H1 (cell line): ENCODE measurements around the gene ASXL1. TPM values are rescaled to one million over a fixed set of nuclear protein-coding genes. Genes with fewer than 3 reads are reported as not detected.

Experiments
- CTCF ChIA-PET: fragments of 300-600 bp; sonication (Branson Sonifier 250); formaldehyde crosslinking; loops from one replicate; lab custom pipeline; 2021; ENCODE audit not compliant: partially characterized antibody; lab: Charles Lee
- POLR2A ChIA-PET: fragments of 300-600 bp; sonication (Branson Sonifier 250); formaldehyde crosslinking; loops from one replicate; lab custom pipeline; 2021; ENCODE audit warnings: inconsistent platforms; ENCODE audit not compliant: partially characterized antibody; lab: Charles Lee
- DNase-seq, 2 experiments: peaks; one replicate each; pipeline versions ENCODE4 v3.0.0 to v3.0.0-alpha.2; 2010 to 2022; ENCODE audit warnings: low spot score in 2 of 2, low read depth in 1 of 2, mixed read lengths in 1 of 2
- FAIRE-seq: peaks from 2 replicates; lab custom pipeline; 2011; peaks lifted over from hg19 to GRCh38; lab: Jason Lieb, UNC
- H2AFZ ChIP-seq: 2 replicates; pipeline ENCODE4 v1.8.1; 2012; ENCODE audit warnings: low read length, inconsistent platforms
- H2AK5ac ChIP-seq: 2 replicates; pipeline ENCODE4 v1.6.1; 2013; ENCODE audit warnings: low read depth, low read length
- H2BK120ac ChIP-seq: replicated peaks from 2 replicates; pipeline ENCODE3; 2013; ENCODE audit warnings: low read depth, low read length, inconsistent platforms
- H2BK12ac ChIP-seq: 2 replicates; pipeline ENCODE4 v1.6.1; 2013; ENCODE audit warnings: low read depth, low read length
- H2BK15ac ChIP-seq: 2 replicates; pipeline ENCODE4 v1.6.1; 2013; ENCODE audit warnings: low read length
- H2BK20ac ChIP-seq: 2 replicates; pipeline ENCODE4 v1.6.1; 2013; ENCODE audit warnings: low read length
- H2BK5ac ChIP-seq: 2 replicates; pipeline ENCODE4 v1.6.1; 2013; ENCODE audit warnings: low read depth, low read length
- H3K14ac ChIP-seq: 2 replicates; pipeline ENCODE4 v1.6.1; 2013; ENCODE audit warnings: inconsistent platforms; ENCODE audit not compliant: insufficient read length
- H3K18ac ChIP-seq: 2 replicates; pipeline ENCODE4 v1.6.1; 2013; ENCODE audit warnings: low read length; ENCODE audit errors: extremely low read depth
- H3K23ac ChIP-seq: 2 replicates; pipeline ENCODE4 v1.6.1; 2013; ENCODE audit warnings: inconsistent platforms; ENCODE audit not compliant: insufficient read length
- H3K23me2 ChIP-seq: 2 replicates; pipeline ENCODE4 v1.6.1; 2013; ENCODE audit warnings: low read depth, low read length
- H3K27ac ChIP-seq: 2 replicates; pipeline ENCODE4 v1.6.1; 2011; ENCODE audit warnings: low read depth, low read length, inconsistent platforms
- H3K27me3 ChIP-seq, 4 experiments: replicated peaks in 1 of 4; 1 replicate in 1 of 4; 2 replicates in 3 of 4; pipeline versions ENCODE4 v1.6.1 to v1.8.1; 2011 to 2013; ENCODE audit warnings: low read length in 3 of 4, mild to moderate bottlenecking in 3 of 4, inconsistent platforms in 2 of 4, mixed read lengths in 2 of 4, moderate library complexity in 1 of 4; ENCODE audit not compliant: control insufficient read depth in 3 of 4, insufficient read depth in 3 of 4; ENCODE audit errors: extremely low read depth in 1 of 4
- H3K36me3 ChIP-seq, 4 experiments: 2 replicates each; pipeline versions ENCODE4 v1.6.1 to v1.8.1; 2011 to 2013; ENCODE audit warnings: mild to moderate bottlenecking in 4 of 4, low read length in 3 of 4, moderate library complexity in 2 of 4, control low read depth in 1 of 4, inconsistent platforms in 1 of 4; ENCODE audit not compliant: insufficient read depth in 4 of 4, control insufficient read depth in 2 of 4
- H3K4ac ChIP-seq: replicated peaks from 2 replicates; pipeline ENCODE3; 2013; ENCODE audit warnings: low read length, low read depth, mixed read lengths, inconsistent platforms; ENCODE audit not compliant: insufficient read length
- H3K4me1 ChIP-seq, 4 experiments: replicated peaks in 1 of 4; 1 replicate in 1 of 4; 2 replicates in 3 of 4; pipeline versions ENCODE4 v1.6.1 to v1.8.1; 2011 to 2013; ENCODE audit warnings: low read length in 3 of 4, inconsistent platforms in 2 of 4, mixed read lengths in 1 of 4; ENCODE audit not compliant: insufficient read depth in 4 of 4, control insufficient read depth in 3 of 4
- H3K4me2 ChIP-seq, 2 experiments: 2 replicates each; pipeline versions ENCODE4 v1.6.1 to v1.8.1; 2011 to 2013; ENCODE audit warnings: low read depth in 2 of 2, low read length in 2 of 2, control low read depth in 1 of 2, inconsistent platforms in 1 of 2, mild to moderate bottlenecking in 1 of 2; ENCODE audit not compliant: insufficient read depth in 1 of 2
- H3K4me3 ChIP-seq, 4 experiments: fragments of 200-600, 300-600 bp in 1 of 4; sonication (generic), shearing (Covaris generic), sonication (Bioruptor Twin) in 1 of 4; 2 replicates each; pipeline versions ENCODE4 v1.5.1 to v1.8.1; 2011 to 2016; ENCODE audit warnings: low read length in 4 of 4, low read depth in 3 of 4, control low read depth in 2 of 4, inconsistent platforms in 2 of 4, mild to moderate bottlenecking in 2 of 4, mixed read lengths in 1 of 4, moderate library complexity in 1 of 4; ENCODE audit not compliant: insufficient read depth in 2 of 4; ENCODE audit errors: extremely low read depth in 1 of 4
- H3K56ac ChIP-seq: replicated peaks from 2 replicates; pipeline ENCODE3; 2013; ENCODE audit warnings: low read depth, mild to moderate bottlenecking, mixed read lengths, low read length, inconsistent platforms; ENCODE audit not compliant: insufficient read length
- H3K79me1 ChIP-seq: 2 replicates; pipeline ENCODE4 v1.6.1; 2013; ENCODE audit warnings: low read depth, low read length, control low read depth
- H3K79me2 ChIP-seq, 2 experiments: 2 replicates each; pipeline versions ENCODE4 v1.6.1 to v1.8.1; 2012 to 2013; ENCODE audit warnings: low read length in 2 of 2, mild to moderate bottlenecking in 2 of 2, inconsistent platforms in 1 of 2; ENCODE audit not compliant: insufficient read depth in 2 of 2, control insufficient read depth in 1 of 2
- H3K9ac ChIP-seq, 4 experiments: replicated peaks in 1 of 4; 1 replicate in 1 of 4; 2 replicates in 3 of 4; pipeline versions ENCODE4 v1.6.1 to v1.8.1; 2011 to 2013; ENCODE audit warnings: low read depth in 3 of 4, low read length in 3 of 4, control low read depth in 2 of 4, mild to moderate bottlenecking in 2 of 4, moderate library complexity in 2 of 4, inconsistent platforms in 1 of 4; ENCODE audit errors: extremely low read depth in 1 of 4
- H3K9me3 ChIP-seq, 2 experiments: 2 replicates each; pipeline versions ENCODE4 v1.6.1 to v1.8.1; 2012 to 2013; ENCODE audit warnings: mild to moderate bottlenecking in 2 of 2, moderate library complexity in 2 of 2, control low read depth in 1 of 2, inconsistent platforms in 1 of 2, low read depth in 1 of 2, low read length in 1 of 2, mixed read lengths in 1 of 2; ENCODE audit not compliant: insufficient read depth in 2 of 2
- H4K20me1 ChIP-seq, 2 experiments: replicated peaks in 1 of 2; 2 replicates each; pipeline versions ENCODE3 to v1.8.1; 2011 to 2013; ENCODE audit warnings: inconsistent platforms in 2 of 2, low read length in 2 of 2, mild to moderate bottlenecking in 1 of 2; ENCODE audit not compliant: insufficient read depth in 2 of 2, control insufficient read depth in 1 of 2
- H4K5ac ChIP-seq: 2 replicates; pipeline ENCODE4 v1.6.1; 2013; ENCODE audit warnings: low read length, low read depth, mixed read lengths, inconsistent platforms; ENCODE audit not compliant: insufficient read length
- H4K8ac ChIP-seq: 2 replicates; pipeline ENCODE4 v1.8.0; 2013; ENCODE audit warnings: mild to moderate bottlenecking, moderate library complexity, low read length, inconsistent platforms; ENCODE audit not compliant: insufficient read depth; ENCODE audit errors: extremely low read depth
- H4K91ac ChIP-seq: replicated peaks from 2 replicates; pipeline ENCODE3; 2013; ENCODE audit warnings: low read length, mixed read lengths, inconsistent platforms; ENCODE audit not compliant: insufficient read length
- SIRT6 ChIP-seq: IDR thresholded peaks from one replicate; pipeline ENCODE4 v1.7.1; 2012; ENCODE audit warnings: low read length, inconsistent platforms
- WGBS, 2 experiments: shearing (Covaris generic) in 1 of 2; methylation state at CpG; one replicate each; pipeline versions ENCODE4 v1.1.6 to v1.1.7; 2013 to 2015; ENCODE audit warnings: low lambda C conversion rate in 2 of 2, mixed read lengths in 2 of 2, inconsistent platforms in 1 of 2, low coverage in 1 of 2, missing lambda C conversion rate in 1 of 2; ENCODE audit not compliant: insufficient replicate concordance in 2 of 2, insufficient coverage in 1 of 2, insufficient read length in 1 of 2; ENCODE audit errors: extremely low coverage in 1 of 2, missing lambda C conversion rate in 1 of 2; 5-methylcytosine and 5-hydroxymethylcytosine counted together
- polyA plus RNA-seq, 7 experiments: library from polyadenylated mRNA; depleted of rRNA in 3 of 7; stranded (reverse) in 5 of 7; unstranded in 2 of 7; fragments of >200 nt in 5 of 7; fragments of 200-250 nt in 2 of 7; gene quantifications; 1 replicate in 5 of 7; 2 replicates in 1 of 7; 4 replicates in 1 of 7; pipeline versions ENCODE4 v1.2.1 to v1.2.3, GENCODE V29; 2011 to 2013; ENCODE audit warnings: missing spikeins in 2 of 7, mixed read lengths in 2 of 7
- total RNA-seq: library from RNA; stranded (reverse); fragmentation: NEBNext Ultra II Directional; extraction: Animal tissue kit (Norgen Biotek cat#: 25700); gene quantifications from 2 replicates; pipeline ENCODE4 v1.2.1, GENCODE V29; 2021

The ASXL1 gene
- total and polyA plus RNA-seq, 2 of the 8 experiments (the other 6 are each of a cell fraction or from before 2014, with no cell fraction given): 10.6 to 26.5 TPM

DNA sequence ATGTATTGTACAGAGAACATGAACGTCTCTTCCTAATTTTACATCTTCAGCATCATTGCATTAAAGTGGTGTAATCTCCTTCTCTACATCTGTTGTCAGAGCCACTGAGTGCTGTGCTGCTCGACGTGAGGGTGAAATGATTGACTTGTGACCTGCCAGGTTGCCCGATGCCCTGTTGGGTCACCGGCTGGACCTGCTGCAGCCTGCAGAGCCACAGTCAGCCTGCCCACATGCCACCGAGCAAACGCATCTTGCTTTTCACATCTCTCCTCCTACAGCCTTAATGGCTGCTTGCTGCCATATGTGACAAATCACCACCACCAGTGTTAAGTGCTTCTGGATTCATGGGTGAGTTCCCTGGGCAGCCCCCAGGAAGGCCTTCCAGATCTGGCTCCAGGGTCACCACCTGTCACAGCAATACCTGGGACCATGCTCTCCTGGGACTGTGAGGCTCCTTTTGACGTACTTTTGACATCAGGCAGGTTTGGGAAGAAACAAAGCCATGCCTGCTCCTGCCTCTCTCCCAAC lies 80.3 kb downstream of the ASXL1 start:
- WGBS, 2 experiments: 96% methylated on average over 8 of the region's 8 CpGs; no CpG with 5 or more reads in 1 of the 2 experiments
- Histone ChIP-seq H2BK12ac (no peak overlapping the region), H3K4me3 (no peak overlapping the region), H3K27ac (no peak overlapping the region), H4K5ac (no peak overlapping the region), H4K8ac (no peak overlapping the region; the same call in 1 of the 2 replicates), H4K91ac (no peak overlapping the region), H3K4me1 (peaks cover 0 to 3% (median 0%) of the 10 kb centered on the region in 4 experiments; a peak in 1 of 7 replicates), H2AK5ac (no peak overlapping the region)
- DNase-seq: no peak
- no peak for FAIRE-seq
- POLR2A ChIA-PET: no interaction called here
- TF ChIP-seq SIRT6: no peak
- TF ChIP-seq, all 59 proteins: peak for 0
- Histone ChIP-seq H3K9me3 (no peaks in the 10 kb centered on the region), H3K23me2 (no peaks in the 10 kb centered on the region), H3K56ac (no peak overlapping the region), H2BK15ac (no peak overlapping the region), H3K18ac (no peak overlapping the region), H3K27me3 (no peaks in the 10 kb centered on the region), H3K79me1 (no peaks in the 10 kb centered on the region; the same call in 1 of the 2 replicates), H2BK120ac (no peak overlapping the region), H4K20me1 (peaks cover 2 to 9% of the 10 kb centered on the region in 2 experiments), H3K36me3 (peaks cover 3 to 27% (median 15%) of the 10 kb centered on the region in 4 experiments; a peak in 5 of 8 replicates), H3K4me2 (no peak overlapping the region), H3K23ac (no peak overlapping the region), H3K14ac (no peak overlapping the region), H3K79me2 (no peaks in the 10 kb centered on the region), H2AFZ (no peak overlapping the region), H2BK20ac (no peak overlapping the region), H3K9ac (no peak overlapping the region), H3K4ac (no peak overlapping the region), H2BK5ac (no peak overlapping the region)
- CTCF ChIA-PET: interaction anchor here (0.5 to 1.4 kb wide), 2 partner anchors 12 to 227 kb away, joined by 4 read pairs; no protein-coding TSS in a partner anchor
